ENCODE data around the gene RPL32.

The RPL32 gene

GRCh38 chr3:12868039-12869034 lies 27.0 kb upstream of the RPL32 start (continued):
- TF ChIP-seq PRDM10 (tag by site-specific recombination; IDR thresholded peaks at IDR 0.05) (peak; percentile 79), ZNF2 (tag by site-specific recombination; IDR thresholded peaks at IDR 0.05) (peak; percentile 58; the same call in 1 of the 2 replicates), FEZF1 (tag by site-specific recombination; IDR thresholded peaks at IDR 0.05) (no peak), ZBTB17 (tag by site-specific recombination; IDR thresholded peaks at IDR 0.05) (peak; percentile 44; the same call in 1 of the 2 replicates), ZFHX2 (tag by site-specific recombination; conservative IDR thresholded peaks at IDR 0.05) (peak; percentile 78), KLF17 (tag by site-specific recombination; IDR thresholded peaks at IDR 0.05) (0 out of 2 replicates have a peak, but pooled peaks have one; percentile 36), ZNF16 (tag by site-specific recombination; IDR thresholded peaks at IDR 0.05; ENCODE audit: low read depth) (no peak), SP2 (tag by site-specific recombination; IDR thresholded peaks at IDR 0.05) (peak; percentile 61), ZNF776 (tag by site-specific recombination; IDR thresholded peaks at IDR 0.05; ENCODE audit: borderline replicate concordance) (no peak), SALL2 (tag by site-specific recombination; IDR thresholded peaks at IDR 0.05; ENCODE audit: borderline replicate concordance) (no peak), CTCF (tag by site-specific recombination; IDR thresholded peaks at IDR 0.05) (peak; percentile 81), ZBTB8A (tag by site-specific recombination; IDR thresholded peaks at IDR 0.05) (0 out of 2 replicates have a peak, but pooled peaks have one; percentile 25), PRDM4 (tag by site-specific recombination; IDR thresholded peaks at IDR 0.05) (no peak), ZNF561 (tag by site-specific recombination; IDR thresholded peaks at IDR 0.05; ENCODE audit: borderline replicate concordance) (peak; percentile 56; the same call in 1 of the 2 replicates), ZNF354C (tag by site-specific recombination; IDR thresholded peaks at IDR 0.05; ENCODE audit: borderline replicate concordance, low read depth) (no peak), ZNF555 (tag by site-specific recombination; conservative IDR thresholded peaks at IDR 0.05) (no peak), ZNF768 (tag by site-specific recombination; IDR thresholded peaks at IDR 0.05) (peak; percentile 5; the same call in 1 of the 2 replicates), ZNF785 (tag by site-specific recombination; IDR thresholded peaks at IDR 0.05) (no peak)
- TF ChIP-seq, protein P1, sequence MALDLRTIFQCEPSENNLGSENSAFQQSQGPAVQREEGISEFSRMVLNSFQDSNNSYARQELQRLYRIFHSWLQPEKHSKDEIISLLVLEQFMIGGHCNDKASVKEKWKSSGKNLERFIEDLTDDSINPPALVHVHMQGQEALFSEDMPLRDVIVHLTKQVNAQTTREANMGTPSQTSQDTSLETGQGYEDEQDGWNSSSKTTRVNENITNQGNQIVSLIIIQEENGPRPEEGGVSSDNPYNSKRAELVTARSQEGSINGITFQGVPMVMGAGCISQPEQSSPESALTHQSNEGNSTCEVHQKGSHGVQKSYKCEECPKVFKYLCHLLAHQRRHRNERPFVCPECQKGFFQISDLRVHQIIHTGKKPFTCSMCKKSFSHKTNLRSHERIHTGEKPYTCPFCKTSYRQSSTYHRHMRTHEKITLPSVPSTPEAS (tag by site-specific recombination; IDR thresholded peaks at IDR 0.05) = no peak
- TF ChIP-seq, protein P2, sequence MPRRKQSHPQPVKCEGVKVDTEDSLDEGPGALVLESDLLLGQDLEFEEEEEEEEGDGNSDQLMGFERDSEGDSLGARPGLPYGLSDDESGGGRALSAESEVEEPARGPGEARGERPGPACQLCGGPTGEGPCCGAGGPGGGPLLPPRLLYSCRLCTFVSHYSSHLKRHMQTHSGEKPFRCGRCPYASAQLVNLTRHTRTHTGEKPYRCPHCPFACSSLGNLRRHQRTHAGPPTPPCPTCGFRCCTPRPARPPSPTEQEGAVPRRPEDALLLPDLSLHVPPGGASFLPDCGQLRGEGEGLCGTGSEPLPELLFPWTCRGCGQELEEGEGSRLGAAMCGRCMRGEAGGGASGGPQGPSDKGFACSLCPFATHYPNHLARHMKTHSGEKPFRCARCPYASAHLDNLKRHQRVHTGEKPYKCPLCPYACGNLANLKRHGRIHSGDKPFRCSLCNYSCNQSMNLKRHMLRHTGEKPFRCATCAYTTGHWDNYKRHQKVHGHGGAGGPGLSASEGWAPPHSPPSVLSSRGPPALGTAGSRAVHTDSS (tag by site-specific recombination; IDR thresholded peaks at IDR 0.05) = no peak
- TF ChIP-seq, protein P3, sequence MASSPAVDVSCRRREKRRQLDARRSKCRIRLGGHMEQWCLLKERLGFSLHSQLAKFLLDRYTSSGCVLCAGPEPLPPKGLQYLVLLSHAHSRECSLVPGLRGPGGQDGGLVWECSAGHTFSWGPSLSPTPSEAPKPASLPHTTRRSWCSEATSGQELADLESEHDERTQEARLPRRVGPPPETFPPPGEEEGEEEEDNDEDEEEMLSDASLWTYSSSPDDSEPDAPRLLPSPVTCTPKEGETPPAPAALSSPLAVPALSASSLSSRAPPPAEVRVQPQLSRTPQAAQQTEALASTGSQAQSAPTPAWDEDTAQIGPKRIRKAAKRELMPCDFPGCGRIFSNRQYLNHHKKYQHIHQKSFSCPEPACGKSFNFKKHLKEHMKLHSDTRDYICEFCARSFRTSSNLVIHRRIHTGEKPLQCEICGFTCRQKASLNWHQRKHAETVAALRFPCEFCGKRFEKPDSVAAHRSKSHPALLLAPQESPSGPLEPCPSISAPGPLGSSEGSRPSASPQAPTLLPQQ (tag by site-specific recombination; IDR thresholded peaks at IDR 0.05) = 0 out of 2 replicates have a peak, but pooled peaks have one; percentile 42
- TF ChIP-seq, protein P4, sequence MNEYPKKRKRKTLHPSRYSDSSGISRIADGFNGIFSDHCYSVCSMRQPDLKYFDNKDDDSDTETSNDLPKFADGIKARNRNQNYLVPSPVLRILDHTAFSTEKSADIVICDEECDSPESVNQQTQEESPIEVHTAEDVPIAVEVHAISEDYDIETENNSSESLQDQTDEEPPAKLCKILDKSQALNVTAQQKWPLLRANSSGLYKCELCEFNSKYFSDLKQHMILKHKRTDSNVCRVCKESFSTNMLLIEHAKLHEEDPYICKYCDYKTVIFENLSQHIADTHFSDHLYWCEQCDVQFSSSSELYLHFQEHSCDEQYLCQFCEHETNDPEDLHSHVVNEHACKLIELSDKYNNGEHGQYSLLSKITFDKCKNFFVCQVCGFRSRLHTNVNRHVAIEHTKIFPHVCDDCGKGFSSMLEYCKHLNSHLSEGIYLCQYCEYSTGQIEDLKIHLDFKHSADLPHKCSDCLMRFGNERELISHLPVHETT (tag by site-specific recombination; IDR thresholded peaks at IDR 0.05) = no peak
